ENCODE results near the gene NCK2. TPM values are rescaled to one million over a fixed set of nuclear protein-coding genes. Genes with fewer than 3 reads are reported as not detected.

NCK2 gene
- total RNA-seq, 3 donors from 2014 or later = 52.2 to 66.4 (median 57.6) TPM

GRCh38 chr2:105782646-105783045, 37.9 kb downstream of the NCK2 start:
- DNase-seq = no peak
- no peak overlapping the region for H3K4me3 ChIP-seq
- intact Hi-C loops (cut with DNase I, micrococcal nuclease) = no loop called here
- no peak for ATAC-seq
- no peaks in the 10 kb centered on the region for H3K9me3 ChIP-seq
- TF ChIP-seq, protein P1, sequence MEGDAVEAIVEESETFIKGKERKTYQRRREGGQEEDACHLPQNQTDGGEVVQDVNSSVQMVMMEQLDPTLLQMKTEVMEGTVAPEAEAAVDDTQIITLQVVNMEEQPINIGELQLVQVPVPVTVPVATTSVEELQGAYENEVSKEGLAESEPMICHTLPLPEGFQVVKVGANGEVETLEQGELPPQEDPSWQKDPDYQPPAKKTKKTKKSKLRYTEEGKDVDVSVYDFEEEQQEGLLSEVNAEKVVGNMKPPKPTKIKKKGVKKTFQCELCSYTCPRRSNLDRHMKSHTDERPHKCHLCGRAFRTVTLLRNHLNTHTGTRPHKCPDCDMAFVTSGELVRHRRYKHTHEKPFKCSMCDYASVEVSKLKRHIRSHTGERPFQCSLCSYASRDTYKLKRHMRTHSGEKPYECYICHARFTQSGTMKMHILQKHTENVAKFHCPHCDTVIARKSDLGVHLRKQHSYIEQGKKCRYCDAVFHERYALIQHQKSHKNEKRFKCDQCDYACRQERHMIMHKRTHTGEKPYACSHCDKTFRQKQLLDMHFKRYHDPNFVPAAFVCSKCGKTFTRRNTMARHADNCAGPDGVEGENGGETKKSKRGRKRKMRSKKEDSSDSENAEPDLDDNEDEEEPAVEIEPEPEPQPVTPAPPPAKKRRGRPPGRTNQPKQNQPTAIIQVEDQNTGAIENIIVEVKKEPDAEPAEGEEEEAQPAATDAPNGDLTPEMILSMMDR (IDR thresholded peaks at IDR 0.05) = no peak
- peaks cover 9% of the 10 kb centered on the region for H3K4me1 ChIP-seq (ENCODE audit: low read depth)
- no peaks in the 10 kb centered on the region for H3K36me3 ChIP-seq (ENCODE audit: low read depth)

GRCh38 chr2:105783151-105783738, 38.5 kb downstream of the NCK2 start:
- intact Hi-C loops (cut with DNase I, micrococcal nuclease) = no loop called here
- no peaks in the 10 kb centered on the region for H3K9me3 ChIP-seq
- H3K36me3 ChIP-seq (ENCODE audit: low read depth) = no peaks in the 10 kb centered on the region
- TF ChIP-seq, protein P1 (IDR thresholded peaks at IDR 0.05) = no peak
- peaks cover 9% of the 10 kb centered on the region for H3K4me1 ChIP-seq (ENCODE audit: low read depth)
- no peak overlapping the region for H3K4me3 ChIP-seq
- no peak for ATAC-seq
- DNase-seq = no peak

- peaks cover 12% of the 10 kb centered on the region for H3K4me1 ChIP-seq (ENCODE audit: low read depth)
- H3K36me3 ChIP-seq (ENCODE audit: low read depth) = no peaks in the 10 kb centered on the region
- intact Hi-C loops (cut with DNase I, micrococcal nuclease) = no loop called here
- TF ChIP-seq, protein P1 (IDR thresholded peaks at IDR 0.05) = no peak
- ATAC-seq = no peak
- no peak for DNase-seq
- H3K9me3 ChIP-seq = no peaks in the 10 kb centered on the region
- no peak overlapping the region for H3K4me3 ChIP-seq
Observed at GRCh38 chr2:105783972-105784371, 39.3 kb downstream of the NCK2 start.

GRCh38 chr2:105784589-105784988, 39.9 kb downstream of the NCK2 start:
- TF ChIP-seq, protein P1 (IDR thresholded peaks at IDR 0.05) = no peak
- intact Hi-C loops (cut with DNase I, micrococcal nuclease) = no loop called here
- H3K4me1 ChIP-seq (ENCODE audit: low read depth) = peaks cover 18% of the 10 kb centered on the region
- H3K4me3 ChIP-seq = no peak overlapping the region
- no peaks in the 10 kb centered on the region for H3K9me3 ChIP-seq
- no peak for DNase-seq
- H3K36me3 ChIP-seq (ENCODE audit: low read depth) = no peaks in the 10 kb centered on the region
- no peak for ATAC-seq

DNA sequence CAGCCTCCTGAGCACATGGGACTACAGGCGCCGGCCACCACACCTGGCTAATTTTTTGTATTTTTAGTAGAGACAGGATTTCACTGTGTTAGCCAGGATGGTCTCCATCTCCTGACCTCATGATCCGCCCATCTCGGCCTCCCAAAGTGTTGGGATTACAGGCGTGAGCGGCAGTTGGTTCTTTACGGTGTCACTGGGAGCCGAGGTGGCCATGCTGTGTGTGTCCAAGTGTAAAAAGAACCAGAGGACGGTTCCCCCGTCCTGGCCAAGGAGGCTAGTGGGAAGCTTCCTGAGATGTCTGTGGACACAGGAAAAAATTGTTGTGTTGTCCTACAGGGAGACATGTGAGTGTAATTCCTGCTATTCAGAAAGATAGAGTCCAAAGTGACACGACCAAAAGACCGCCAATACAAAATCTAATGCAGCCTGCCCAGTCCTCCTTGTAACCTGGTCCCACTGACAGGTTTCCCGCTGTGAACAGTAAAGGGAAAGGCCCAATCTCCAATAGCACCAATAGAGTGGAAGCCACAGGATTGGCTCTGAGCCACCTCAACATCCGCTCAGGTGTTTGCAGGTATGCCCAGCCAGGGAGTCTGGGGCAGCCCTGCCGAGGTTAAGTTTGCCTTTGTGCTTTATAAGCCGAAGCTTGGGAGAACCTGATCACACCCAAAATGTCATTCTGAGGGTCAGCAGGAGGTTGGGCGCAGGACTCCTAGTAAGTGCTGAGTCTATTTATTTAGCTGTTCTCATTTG, 40.6 kb downstream of the NCK2 start:
- TF ChIP-seq, protein P1 (IDR thresholded peaks at IDR 0.05) = no peak
- H3K36me3 ChIP-seq (ENCODE audit: low read depth) = no peaks in the 10 kb centered on the region
- H3K4me1 ChIP-seq (ENCODE audit: low read depth) = peaks cover 25% of the 10 kb centered on the region
- H3K9me3 ChIP-seq = no peaks in the 10 kb centered on the region
- no peak overlapping the region for H3K4me3 ChIP-seq
- DNase-seq (no peak), ATAC-seq (no peak)
- intact Hi-C loops (cut with DNase I, micrococcal nuclease) = no loop called here
